Measurements from ENCODE around the gene KLF18.

GRCh38 chr1:44146536-44147361 lies 5.3 kb upstream of the KLF18 start:
- no peak for TF ChIP-seq CTCF (IDR thresholded peaks at IDR 0.05)
- TF ChIP-seq EZH2 (IDR thresholded peaks at IDR 0.05; ENCODE audit: borderline replicate concordance, insufficient read depth, low read depth, low read length, poor library complexity, severe bottlenecking): no peak
